Endodermal cell (in vitro differentiated cells): ENCODE results near the gene TMBIM6. TPM values are rescaled to one million over a fixed set of nuclear protein-coding genes. Genes with fewer than 3 reads are reported as not detected.

Source experiments
- DNase-seq: peaks from one replicate; pipeline ENCODE4 v3.0.0-alpha.2; 2017
- H3K27ac ChIP-seq: 2 replicates; pipeline ENCODE4 v1.5.1; 2013; ENCODE audit warnings: mild to moderate bottlenecking, low read depth, low read length, moderate library complexity
- H3K27me3 ChIP-seq: 2 replicates; pipeline ENCODE4 v1.6.1; 2013; ENCODE audit warnings: mild to moderate bottlenecking, low read length, moderate library complexity; ENCODE audit not compliant: insufficient read depth, control insufficient read depth, poor library complexity, severe bottlenecking
- H3K36me3 ChIP-seq: 2 replicates; pipeline ENCODE4 v1.7.0; 2013; ENCODE audit warnings: mild to moderate bottlenecking, low read length, moderate library complexity; ENCODE audit not compliant: control insufficient read depth, insufficient read depth
- H3K4me1 ChIP-seq: one replicate; pipeline ENCODE4 v1.7.0; 2013; ENCODE audit warnings: low read length; ENCODE audit not compliant: control insufficient read depth, insufficient read depth
- H3K4me3 ChIP-seq: 2 replicates; pipeline ENCODE4 v1.5.1; 2013; ENCODE audit warnings: mild to moderate bottlenecking, low read length, moderate library complexity
- H3K9ac ChIP-seq: 2 replicates; pipeline ENCODE4 v1.6.1; 2013; ENCODE audit warnings: mild to moderate bottlenecking, low read length, moderate library complexity; ENCODE audit not compliant: poor library complexity, severe bottlenecking; ENCODE audit errors: extremely low read depth
- H3K9me3 ChIP-seq: 2 replicates; pipeline ENCODE4 v1.6.1; 2013; ENCODE audit warnings: mild to moderate bottlenecking, low read length, moderate library complexity; ENCODE audit not compliant: control insufficient read depth
- H3K27ac Mint-ChIP-seq: 2 replicates; pipeline ENCODE4 v1.8.0; 2020; ENCODE audit warnings: mixed read lengths
- H3K27me3 Mint-ChIP-seq: 2 replicates; pipeline ENCODE4 v1.8.0; 2021; ENCODE audit warnings: mild to moderate bottlenecking, mixed read lengths; ENCODE audit not compliant: insufficient read depth
- H3K36me3 Mint-ChIP-seq: 2 replicates; pipeline ENCODE4 v1.8.0; 2020; ENCODE audit warnings: low read depth, mixed read lengths
- H3K4me1 Mint-ChIP-seq: 2 replicates; pipeline ENCODE4 v1.8.0; 2020; ENCODE audit warnings: mixed read lengths
- H3K4me3 Mint-ChIP-seq: 2 replicates; pipeline ENCODE4 v1.8.0; 2020; ENCODE audit warnings: mild to moderate bottlenecking, moderate library complexity, mixed read lengths
- H3K9me3 Mint-ChIP-seq: 2 replicates; pipeline ENCODE4 v1.8.0; 2020; ENCODE audit warnings: mild to moderate bottlenecking, mixed read lengths
- CTCF ChIP-seq: fragments of 200-600 bp; sonication (generic); conservative IDR thresholded peaks from 2 replicates; pipeline ENCODE4 v1.5.0; 2021; ENCODE audit warnings: antibody characterized with exemption, mild to moderate bottlenecking
- WGBS, 2 experiments: methylation state at CpG; one replicate each; pipeline versions ENCODE4 v1.1.5 to v1.1.7; 2013; ENCODE audit warnings: missing lambda C conversion rate in 2 of 2, mixed read lengths in 1 of 2; ENCODE audit not compliant: insufficient coverage in 1 of 2, insufficient read length in 1 of 2; 5-methylcytosine and 5-hydroxymethylcytosine counted together
- total RNA-seq, 2 donors: library from RNA; stranded (reverse); fragmentation: NEBNext Ultra II Directional in 1 of 2; extraction: Animal tissue kit (Norgen Biotek cat#: 25700) in 1 of 2; gene quantifications; 2 replicates in 1 of 2; 3 replicates in 1 of 2; pipeline ENCODE4 v1.2.1, GENCODE V29; 2021

The TMBIM6 gene
- total RNA-seq, 2 donors from 2014 or later = 426 to 455 TPM

- no peak overlapping the region for H3K27ac ChIP-seq
- H3K9ac ChIP-seq = no peak overlapping the region
- Mint-ChIP-seq H3K27me3 (no peaks in the 10 kb centered on the region), H3K27ac (no peak overlapping the region), H3K9me3 (no peaks in the 10 kb centered on the region), H3K4me3 (no peak overlapping the region), H3K4me1 (peaks cover 22% of the 10 kb centered on the region), H3K36me3 (peaks cover 14% of the 10 kb centered on the region)
- no peaks in the 10 kb centered on the region for H3K4me1 ChIP-seq
- no peaks in the 10 kb centered on the region for H3K9me3 ChIP-seq
- no CpG with 5 or more reads among the region's 1 CpG for WGBS, 2 experiments
- TF ChIP-seq CTCF = no peak
- no peaks in the 10 kb centered on the region for H3K27me3 ChIP-seq
- H3K4me3 ChIP-seq = no peak overlapping the region
- H3K36me3 ChIP-seq = peaks cover 3% of the 10 kb centered on the region
- DNase-seq = no peak
These were observed 71.8 kb downstream of the TMBIM6 start for GRCh38 chr12:49813131-49813530.

Other genes with a start within 250 kb of the TMBIM6 start
- 1 to 10 TPM in 1 of 2 donors, under 1 TPM in 1; 1.00 to 1.5 TPM for gene KCNH3, start 202.5 kb upstream of the TMBIM6 start, total RNA-seq
- gene MCRS1, start 173.4 kb upstream of the TMBIM6 start, total RNA-seq = 10 to 100 TPM; 97.5 to 98.9 TPM
- gene FAM186B, start 135.9 kb upstream of the TMBIM6 start, total RNA-seq = under 1 TPM; 0.22 to 0.26 TPM
- gene PRPF40B, start 118.0 kb upstream of the TMBIM6 start, total RNA-seq = 10 to 100 TPM; 33.8 to 45.6 TPM
- 10 to 100 TPM; 22.4 to 23.5 TPM for gene FMNL3, start 34.2 kb upstream of the TMBIM6 start, total RNA-seq
- gene NCKAP5L, start 86.9 kb downstream of the TMBIM6 start, total RNA-seq = 10 to 100 TPM; 21.2 to 24.1 TPM
- 1 to 10 TPM; 2.8 to 3.8 TPM for gene BCDIN3D, start 101.5 kb downstream of the TMBIM6 start, total RNA-seq
- gene FAIM2, start 162.3 kb downstream of the TMBIM6 start, total RNA-seq = not detected
- not detected for gene AQP2, start 209.2 kb downstream of the TMBIM6 start, total RNA-seq
- under 1 TPM; 0.62 to 0.77 TPM for gene AQP5, start 220.3 kb downstream of the TMBIM6 start, total RNA-seq
- under 1 TPM in 1 of 2 donors, not detected in 1; 0.20 TPM for gene AQP6, start 231.4 kb downstream of the TMBIM6 start, total RNA-seq